Activated T-cell treated with anti-CD3 and anti-CD28 coated beads, Interleukin-2, amount 50 U/mL, for 48 hours (primary cell): Measurements from ENCODE around the gene L3MBTL2.

ENCODE experiments used
- DNase-seq, 2 experiments: peaks; one replicate each; pipeline ENCODE4 v3.0.0-alpha.2; 2020

L3MBTL2 gene

GRCh38 chr22:41280854-41281253, 75.7 kb downstream of the L3MBTL2 start:
- DNase-seq: no peak
